HG02970 (cell line): ENCODE results near the gene SCD5.

ENCODE experiments used
- ATAC-seq: cut with Tn5 transposase; IDR thresholded peaks from one replicate; pipeline ENCODE4 v1.9.1; 2021; ENCODE audit warnings: mild to moderate bottlenecking, moderate library complexity, moderate number of reproducible peaks; ENCODE audit not compliant: unreplicated experiment, low FRiP score

The SCD5 gene

GRCh38 chr4:82645936-82646565 is 152.5 kb downstream of the SCD5 start:
- no peak for ATAC-seq

- no peak for ATAC-seq
These were observed 153.9 kb downstream of the SCD5 start for GRCh38 chr4:82644734-82645126.

GRCh38 chr4:82643994-82644733 is 154.4 kb downstream of the SCD5 start:
- ATAC-seq = no peak

GRCh38 chr4:82642331-82642730 is 156.3 kb downstream of the SCD5 start:
- no peak for ATAC-seq

- ATAC-seq = no peak
These were observed 158.1 kb downstream of the SCD5 start for GRCh38 chr4:82640540-82640939.

GRCh38 chr4:82639971-82640370 is 158.6 kb downstream of the SCD5 start:
- no peak for ATAC-seq

GRCh38 chr4:82638479-82638878 is 160.1 kb downstream of the SCD5 start:
- no peak for ATAC-seq

- ATAC-seq = no peak
These were observed 168.5 kb downstream of the SCD5 start for GRCh38 chr4:82630079-82630478.

GRCh38 chr4:82629238-82630000 is 169.2 kb downstream of the SCD5 start:
- no peak for ATAC-seq

GRCh38 chr4:82626251-82626868 is 172.2 kb downstream of the SCD5 start:
- no peak for ATAC-seq

- ATAC-seq = no peak
These were observed 173.8 kb downstream of the SCD5 start for GRCh38 chr4:82624819-82625218.

- ATAC-seq = no peak
These were observed 175.4 kb downstream of the SCD5 start for GRCh38 chr4:82623121-82623683.

GRCh38 chr4:82621251-82621650 is 177.3 kb downstream of the SCD5 start:
- ATAC-seq = no peak

- ATAC-seq = no peak
These were observed 178.4 kb downstream of the SCD5 start for GRCh38 chr4:82620126-82620735.

- no peak for ATAC-seq
These were observed 180.4 kb downstream of the SCD5 start for GRCh38 chr4:82618103-82618720.

- no peak for ATAC-seq
These were observed 183.7 kb downstream of the SCD5 start for GRCh38 chr4:82614838-82615449.

GRCh38 chr4:82613121-82613520 is 185.5 kb downstream of the SCD5 start:
- ATAC-seq = no peak

GRCh38 chr4:82611982-82612381 is 186.6 kb downstream of the SCD5 start:
- ATAC-seq = no peak

GRCh38 chr4:82611527-82611926 is 187.1 kb downstream of the SCD5 start:
- no peak for ATAC-seq
